ENCODE measurements around the gene ZFYVE26. TPM values are rescaled to one million over a fixed set of nuclear protein-coding genes. Genes with fewer than 3 reads are reported as not detected.

ZFYVE26 gene
- polyA plus RNA-seq, 2 donors: 3.7 to 5.1 TPM

- Histone ChIP-seq H3K4me1 (ENCODE audit: control insufficient read depth in 2 of 2, insufficient read depth in 2 of 2, low read length in 1 of 2) (peaks cover 0 to 2% of the 10 kb centered on the region in 2 donors), H3K27me3 (ENCODE audit: control insufficient read depth in 1 of 2, insufficient read depth in 2 of 2, low read length in 2 of 2) (no peaks in the 10 kb centered on the region), H3K36me3 (ENCODE audit: control insufficient read depth in 2 of 2, insufficient read depth in 2 of 2, low read length in 1 of 2) (no peaks in the 10 kb centered on the region), H3K27ac (ENCODE audit: low read depth in 2 of 2, low read length in 1 of 2) (no peak overlapping the region), H3K4me3 (ENCODE audit: low read depth in 1 of 2, low read length in 2 of 2) (no peak overlapping the region), H3K9me3 (ENCODE audit: control insufficient read depth in 2 of 2, insufficient read depth in 1 of 2, low read depth in 1 of 2, low read length in 1 of 2) (no peaks in the 10 kb centered on the region)
- 89 to 91% methylated on average over 14 of the region's 14 CpGs for WGBS, 2 donors
Measured at GRCh38 chr14:67817750-67818438, 1.5 kb upstream of the ZFYVE26 start.

GRCh38 chr14:67815573-67816225, 691 bp downstream of the ZFYVE26 start:
- Histone ChIP-seq H3K36me3 (ENCODE audit: control insufficient read depth in 2 of 2, insufficient read depth in 2 of 2, low read length in 1 of 2) (no peaks in the 10 kb centered on the region), H3K27ac (ENCODE audit: low read depth in 2 of 2, low read length in 1 of 2) (peak overlapping the region; percentile 6 to 69)
- WGBS, 2 donors: 5 to 7% methylated on average over 14 of the region's 14 CpGs

GRCh38 chr14:67814821-67815220, 1.6 kb downstream of the ZFYVE26 start:
- Histone ChIP-seq H3K27me3 (ENCODE audit: control insufficient read depth in 1 of 2, insufficient read depth in 2 of 2, low read length in 2 of 2) (no peaks in the 10 kb centered on the region), H3K9me3 (ENCODE audit: control insufficient read depth in 2 of 2, insufficient read depth in 1 of 2, low read depth in 1 of 2, low read length in 1 of 2) (no peaks in the 10 kb centered on the region), H3K4me1 (ENCODE audit: control insufficient read depth in 2 of 2, insufficient read depth in 2 of 2, low read length in 1 of 2) (no peaks in the 10 kb centered on the region), H3K27ac (ENCODE audit: low read depth in 2 of 2, low read length in 1 of 2) (no peak overlapping the region), H3K4me3 (ENCODE audit: low read depth in 1 of 2, low read length in 2 of 2) (no peak overlapping the region), H3K36me3 (ENCODE audit: control insufficient read depth in 2 of 2, insufficient read depth in 2 of 2, low read length in 1 of 2) (no peaks in the 10 kb centered on the region)
- WGBS, 2 donors: 58 to 66% methylated on average over 2 of the region's 2 CpGs

More at GRCh38 chr14:67815573-67816225, 691 bp downstream of the ZFYVE26 start:
- Histone ChIP-seq H3K4me3 (ENCODE audit: low read depth in 1 of 2, low read length in 2 of 2) (peak overlapping the region; percentile 66 to 80), H3K9me3 (ENCODE audit: control insufficient read depth in 2 of 2, insufficient read depth in 1 of 2, low read depth in 1 of 2, low read length in 1 of 2) (no peaks in the 10 kb centered on the region), H3K27me3 (ENCODE audit: control insufficient read depth in 1 of 2, insufficient read depth in 2 of 2, low read length in 2 of 2) (no peaks in the 10 kb centered on the region), H3K4me1 (ENCODE audit: control insufficient read depth in 2 of 2, insufficient read depth in 2 of 2, low read length in 1 of 2) (peaks cover 0 to 2% of the 10 kb centered on the region in 2 donors)

- peaks cover 27 to 36% of the 10 kb centered on the region in 2 donors for H3K36me3 ChIP-seq (ENCODE audit: control insufficient read depth in 2 of 2, insufficient read depth in 2 of 2, low read length in 1 of 2)
- 68 to 76% methylated on average over 3 of the region's 3 CpGs for WGBS, 2 donors
- no peak overlapping the region for H3K27ac ChIP-seq (ENCODE audit: low read depth in 2 of 2, low read length in 1 of 2)
- H3K27me3 ChIP-seq (ENCODE audit: control insufficient read depth in 1 of 2, insufficient read depth in 2 of 2, low read length in 2 of 2): no peaks in the 10 kb centered on the region
- no peaks in the 10 kb centered on the region for H3K4me1 ChIP-seq (ENCODE audit: control insufficient read depth in 2 of 2, insufficient read depth in 2 of 2, low read length in 1 of 2)
- no peak overlapping the region for H3K4me3 ChIP-seq (ENCODE audit: low read depth in 1 of 2, low read length in 2 of 2)
- no peaks in the 10 kb centered on the region for H3K9me3 ChIP-seq (ENCODE audit: control insufficient read depth in 2 of 2, insufficient read depth in 1 of 2, low read depth in 1 of 2, low read length in 1 of 2)
Measured at GRCh38 chr14:67806246-67806645, 10.1 kb downstream of the ZFYVE26 start.

GRCh38 chr14:67800743-67801142, 15.6 kb downstream of the ZFYVE26 start:
- H3K36me3 ChIP-seq (ENCODE audit: control insufficient read depth in 2 of 2, insufficient read depth in 2 of 2, low read length in 1 of 2): peaks cover 23 to 37% of the 10 kb centered on the region in 2 donors
- H3K9me3 ChIP-seq (ENCODE audit: control insufficient read depth in 2 of 2, insufficient read depth in 1 of 2, low read depth in 1 of 2, low read length in 1 of 2): no peaks in the 10 kb centered on the region
- H3K27me3 ChIP-seq (ENCODE audit: control insufficient read depth in 1 of 2, insufficient read depth in 2 of 2, low read length in 2 of 2): no peaks in the 10 kb centered on the region
- H3K27ac ChIP-seq (ENCODE audit: low read depth in 2 of 2, low read length in 1 of 2): no peak overlapping the region
- WGBS, 2 donors: 97% methylated on average over 4 of the region's 4 CpGs
- H3K4me1 ChIP-seq (ENCODE audit: control insufficient read depth in 2 of 2, insufficient read depth in 2 of 2, low read length in 1 of 2): no peaks in the 10 kb centered on the region
- no peak overlapping the region for H3K4me3 ChIP-seq (ENCODE audit: low read depth in 1 of 2, low read length in 2 of 2)

- 90 to 95% methylated on average over 20 of the region's 20 CpGs for WGBS, 2 donors
- Histone ChIP-seq H3K27me3 (ENCODE audit: control insufficient read depth in 1 of 2, insufficient read depth in 2 of 2, low read length in 2 of 2) (no peaks in the 10 kb centered on the region), H3K4me3 (ENCODE audit: low read depth in 1 of 2, low read length in 2 of 2) (no peak overlapping the region), H3K9me3 (ENCODE audit: control insufficient read depth in 2 of 2, insufficient read depth in 1 of 2, low read depth in 1 of 2, low read length in 1 of 2) (no peaks in the 10 kb centered on the region), H3K4me1 (ENCODE audit: control insufficient read depth in 2 of 2, insufficient read depth in 2 of 2, low read length in 1 of 2) (no peaks in the 10 kb centered on the region), H3K27ac (ENCODE audit: low read depth in 2 of 2, low read length in 1 of 2) (no peak overlapping the region), H3K36me3 (ENCODE audit: control insufficient read depth in 2 of 2, insufficient read depth in 2 of 2, low read length in 1 of 2) (peaks cover 23 to 34% of the 10 kb centered on the region in 2 donors)
Measured at GRCh38 chr14:67798731-67799130, 17.7 kb downstream of the ZFYVE26 start.

- Histone ChIP-seq H3K9me3 (ENCODE audit: control insufficient read depth in 2 of 2, insufficient read depth in 1 of 2, low read depth in 1 of 2, low read length in 1 of 2) (no peaks in the 10 kb centered on the region), H3K4me3 (ENCODE audit: low read depth in 1 of 2, low read length in 2 of 2) (no peak overlapping the region), H3K36me3 (ENCODE audit: control insufficient read depth in 2 of 2, insufficient read depth in 2 of 2, low read length in 1 of 2) (peaks cover 29 to 38% of the 10 kb centered on the region in 2 donors), H3K27ac (ENCODE audit: low read depth in 2 of 2, low read length in 1 of 2) (no peak overlapping the region), H3K27me3 (ENCODE audit: control insufficient read depth in 1 of 2, insufficient read depth in 2 of 2, low read length in 2 of 2) (no peaks in the 10 kb centered on the region), H3K4me1 (ENCODE audit: control insufficient read depth in 2 of 2, insufficient read depth in 2 of 2, low read length in 1 of 2) (no peaks in the 10 kb centered on the region)
- WGBS, 2 donors: 89 to 97% methylated on average over 1 of the region's 1 CpG
Measured at GRCh38 chr14:67787673-67788072, 28.7 kb downstream of the ZFYVE26 start.

- no peaks in the 10 kb centered on the region for H3K27me3 ChIP-seq (ENCODE audit: control insufficient read depth in 1 of 2, insufficient read depth in 2 of 2, low read length in 2 of 2)
- 91 to 97% methylated on average over 4 of the region's 4 CpGs for WGBS, 2 donors
- no peaks in the 10 kb centered on the region for H3K4me1 ChIP-seq (ENCODE audit: control insufficient read depth in 2 of 2, insufficient read depth in 2 of 2, low read length in 1 of 2)
- no peak overlapping the region for H3K4me3 ChIP-seq (ENCODE audit: low read depth in 1 of 2, low read length in 2 of 2)
- H3K27ac ChIP-seq (ENCODE audit: low read depth in 2 of 2, low read length in 1 of 2): no peak overlapping the region
- peaks cover 34 to 47% of the 10 kb centered on the region in 2 donors for H3K36me3 ChIP-seq (ENCODE audit: control insufficient read depth in 2 of 2, insufficient read depth in 2 of 2, low read length in 1 of 2)
- H3K9me3 ChIP-seq (ENCODE audit: control insufficient read depth in 2 of 2, insufficient read depth in 1 of 2, low read depth in 1 of 2, low read length in 1 of 2): no peaks in the 10 kb centered on the region
Measured at GRCh38 chr14:67785270-67786109, 30.9 kb downstream of the ZFYVE26 start.

GRCh38 chr14:67784244-67784823, 32.1 kb downstream of the ZFYVE26 start:
- WGBS, 2 donors: 93% methylated on average over 5 of the region's 5 CpGs
- peaks cover 28 to 43% of the 10 kb centered on the region in 2 donors for H3K36me3 ChIP-seq (ENCODE audit: control insufficient read depth in 2 of 2, insufficient read depth in 2 of 2, low read length in 1 of 2)
- no peaks in the 10 kb centered on the region for H3K4me1 ChIP-seq (ENCODE audit: control insufficient read depth in 2 of 2, insufficient read depth in 2 of 2, low read length in 1 of 2)
- H3K4me3 ChIP-seq (ENCODE audit: low read depth in 1 of 2, low read length in 2 of 2): no peak overlapping the region
- H3K27ac ChIP-seq (ENCODE audit: low read depth in 2 of 2, low read length in 1 of 2): no peak overlapping the region
- H3K27me3 ChIP-seq (ENCODE audit: control insufficient read depth in 1 of 2, insufficient read depth in 2 of 2, low read length in 2 of 2): no peaks in the 10 kb centered on the region
- H3K9me3 ChIP-seq (ENCODE audit: control insufficient read depth in 2 of 2, insufficient read depth in 1 of 2, low read depth in 1 of 2, low read length in 1 of 2): no peaks in the 10 kb centered on the region

Data from esophagus (tissue), 2 donors.